Measurements from ENCODE around the gene STAP2.

STAP2 gene

DNA sequence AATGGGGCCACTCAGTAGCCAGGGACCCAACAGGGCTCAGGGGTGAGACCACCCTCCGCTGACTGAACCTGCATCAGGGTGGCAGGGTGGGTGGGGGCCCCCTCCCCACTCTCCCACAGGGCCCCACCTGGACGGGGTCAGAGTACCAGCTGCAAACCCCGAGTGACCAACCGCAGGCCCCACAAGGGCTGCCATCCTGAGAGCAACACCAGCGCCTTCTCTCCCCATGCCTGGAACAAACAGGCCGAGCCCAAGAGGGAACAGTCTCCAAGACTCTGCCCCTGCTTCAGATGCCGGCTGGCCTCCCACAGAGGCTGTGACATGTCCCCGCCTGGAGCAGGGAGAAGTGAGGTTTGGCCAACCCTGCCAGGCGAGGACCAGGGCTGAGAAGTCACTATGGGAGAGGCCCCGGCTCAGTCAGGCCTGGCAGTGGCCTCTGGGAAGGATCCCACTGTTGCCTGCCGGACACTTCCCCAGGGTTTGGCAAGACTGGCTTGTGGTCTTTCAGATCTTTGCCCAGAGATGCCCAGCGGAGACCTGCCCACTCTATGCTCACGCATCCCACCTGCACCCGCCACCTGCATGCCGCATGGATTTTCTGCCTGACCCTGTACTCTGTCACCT, 31.9 kb upstream of the STAP2 start:
- no peak for DNase-seq (ENCODE audit: low read depth)

DNA sequence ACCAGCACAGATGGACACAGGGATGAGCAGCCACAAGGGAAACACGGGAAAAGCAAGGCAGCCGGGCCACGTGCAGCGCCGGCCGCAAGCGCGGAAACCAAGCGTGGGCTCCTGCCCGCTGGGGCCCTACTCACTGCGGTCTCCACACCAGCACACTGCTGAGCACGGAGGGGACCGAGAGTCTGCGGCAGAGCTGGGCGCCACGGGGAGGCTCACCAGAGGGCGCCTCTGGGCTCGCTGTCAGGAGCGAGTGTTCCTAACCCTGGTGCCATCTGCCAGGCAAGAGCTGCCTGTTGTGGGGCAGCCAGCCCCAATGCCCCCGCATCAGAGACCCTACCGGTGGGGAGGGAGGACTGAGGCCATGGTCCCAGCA, 31.2 kb upstream of the STAP2 start:
- DNase-seq (ENCODE audit: low read depth): no peak

- peak; percentile 34 for DNase-seq (ENCODE audit: low read depth)
These were observed 30.7 kb upstream of the STAP2 start for GRCh38 chr19:4369109-4369887.

DNA sequence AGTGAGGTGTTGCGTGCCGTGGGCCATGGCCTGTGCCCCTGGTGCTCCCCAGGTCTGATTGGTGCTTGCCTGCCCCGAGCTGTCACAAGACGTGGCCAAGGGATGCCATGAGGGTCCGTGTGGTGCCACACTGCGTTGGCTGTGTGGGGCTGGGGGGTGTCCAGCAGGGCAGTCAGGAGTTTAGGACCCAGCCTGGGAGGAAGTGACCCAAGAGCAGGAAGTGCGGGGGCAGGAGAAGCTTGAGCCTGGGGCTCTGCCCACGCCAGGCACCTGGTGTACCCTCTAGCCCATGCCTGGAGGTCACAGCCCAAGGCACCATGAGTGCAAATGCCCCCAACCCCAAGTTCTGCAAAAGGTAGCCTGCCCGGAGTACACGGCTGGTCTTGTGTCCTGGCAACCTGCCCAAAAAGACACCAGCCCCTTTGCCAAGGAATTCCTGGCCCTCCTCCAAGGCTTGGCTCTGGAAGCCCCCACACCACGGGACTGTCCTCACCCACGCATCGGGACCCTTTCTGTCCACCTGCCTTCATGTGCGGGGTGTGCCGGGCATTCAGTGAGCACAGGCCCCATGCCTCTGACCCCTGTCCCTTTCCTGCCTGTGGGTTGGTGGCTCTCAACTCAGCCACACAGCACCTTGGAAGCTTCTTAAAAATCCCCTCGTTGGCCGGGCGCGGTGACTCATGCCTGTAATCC, 29.6 kb upstream of the STAP2 start:
- DNase-seq (ENCODE audit: low read depth): peak; percentile 56

DNA sequence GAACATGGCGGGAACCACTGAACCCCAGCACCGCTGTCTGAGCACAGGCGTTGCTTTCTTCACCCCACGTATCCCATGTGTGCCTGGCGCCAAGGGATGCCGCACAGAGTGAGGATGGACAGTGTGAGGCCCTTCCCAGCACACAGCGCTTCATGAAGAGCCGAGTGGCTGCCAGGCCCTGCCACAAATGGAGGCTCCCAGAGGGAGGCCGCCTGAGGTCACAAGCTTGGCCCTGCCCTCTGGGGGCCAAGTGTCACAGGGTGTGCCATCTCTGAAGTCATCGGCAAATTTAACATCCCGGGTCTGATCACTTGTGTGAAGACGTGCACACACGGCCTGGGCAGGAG, 29.1 kb upstream of the STAP2 start:
- DNase-seq (ENCODE audit: low read depth): no peak

DNA sequence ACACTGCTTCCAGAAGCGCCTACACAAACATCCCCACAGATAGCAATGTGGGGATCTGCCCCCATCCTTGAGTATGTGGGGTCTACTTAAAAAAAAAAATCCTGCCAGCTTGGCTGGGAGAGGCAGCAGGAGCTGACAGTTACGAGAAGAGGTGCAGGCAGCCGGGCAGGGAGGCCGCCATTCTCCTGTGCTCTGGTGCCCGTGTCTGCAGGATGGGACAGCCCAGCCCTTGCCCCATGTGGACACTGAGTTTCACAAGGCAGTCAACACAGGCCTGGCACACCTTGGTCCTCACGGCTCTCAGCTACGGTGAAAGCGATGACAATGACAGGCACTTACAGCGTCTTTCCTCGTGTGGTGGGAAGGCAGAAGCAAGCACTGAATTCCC, 28.7 kb upstream of the STAP2 start:
- DNase-seq (ENCODE audit: low read depth): no peak

DNA sequence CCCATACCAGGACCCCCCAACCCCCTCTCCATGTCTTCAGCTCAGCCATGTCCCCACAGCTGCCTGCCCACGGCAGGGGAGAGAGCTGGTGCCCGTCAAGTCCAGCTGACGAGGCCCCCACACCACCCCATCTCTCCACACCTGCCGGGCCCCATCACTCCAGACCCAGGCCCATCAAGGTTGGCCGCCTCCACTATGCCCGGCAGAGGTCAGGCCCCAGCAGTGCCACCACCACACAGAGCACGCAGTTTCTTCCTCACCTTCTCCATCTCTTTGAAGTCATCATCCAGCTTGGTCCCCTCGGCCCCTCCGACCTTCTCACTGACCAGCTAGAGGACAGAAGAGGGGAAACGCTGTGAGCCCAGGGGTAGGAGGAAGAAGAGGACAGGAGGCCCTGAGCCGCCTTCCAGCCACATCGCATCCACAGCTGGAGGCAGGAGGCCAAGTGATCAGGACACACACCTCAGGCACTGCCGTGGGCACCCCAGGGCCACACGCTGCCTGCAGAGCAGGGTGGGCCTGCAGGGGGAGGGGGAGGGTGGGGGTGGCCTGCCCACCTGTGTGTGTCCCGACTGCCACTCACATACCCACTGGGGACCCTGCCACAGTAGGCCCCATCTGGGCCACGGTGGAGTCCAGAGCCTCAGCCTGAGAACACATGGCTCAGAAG, 28.2 kb upstream of the STAP2 start:
- no peak for DNase-seq (ENCODE audit: low read depth)

DNA sequence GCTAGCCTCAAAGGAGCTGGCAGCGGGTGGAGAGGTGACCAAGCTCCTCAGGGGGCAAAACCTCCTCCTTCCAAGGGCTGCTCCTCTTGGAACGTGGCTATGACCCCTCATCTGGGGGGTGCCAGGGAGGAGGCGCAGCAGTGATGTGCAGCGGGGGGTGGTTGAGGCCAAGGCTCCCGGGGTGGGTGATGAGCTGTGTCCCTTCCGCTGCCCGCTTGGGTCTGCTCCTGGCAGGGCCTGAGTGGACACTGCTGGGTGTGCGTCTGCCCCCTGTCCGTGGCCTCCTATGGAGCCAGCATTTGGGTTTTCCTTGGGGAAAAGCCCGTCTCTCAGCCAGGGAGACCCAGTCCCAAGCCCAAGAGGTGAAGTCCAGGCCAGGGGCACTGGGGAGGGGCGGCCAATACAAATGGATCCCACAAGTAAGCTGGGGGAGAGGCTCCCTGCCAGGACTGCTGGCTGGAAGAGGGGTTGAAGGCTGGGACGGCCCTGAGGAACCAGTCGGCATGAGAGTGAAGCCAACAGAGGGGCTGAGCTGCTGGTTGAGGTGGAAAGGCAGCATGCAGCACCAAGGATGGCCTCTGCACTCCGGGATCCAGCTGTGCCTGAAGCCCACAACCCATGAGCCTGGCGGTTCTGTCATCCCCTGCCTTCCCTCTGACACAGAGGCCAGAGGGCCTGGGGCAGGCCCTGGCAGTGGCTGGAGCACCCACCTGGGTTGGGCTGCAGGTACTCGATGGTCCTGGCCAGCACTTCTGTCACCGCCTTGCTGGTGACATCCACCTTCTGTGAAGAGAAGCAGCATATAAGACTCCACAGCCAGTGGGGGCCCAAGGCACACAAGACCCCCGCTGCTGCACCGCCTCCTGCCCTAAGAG, 27.4 kb upstream of the STAP2 start:
- no peak for DNase-seq (ENCODE audit: low read depth)

DNA sequence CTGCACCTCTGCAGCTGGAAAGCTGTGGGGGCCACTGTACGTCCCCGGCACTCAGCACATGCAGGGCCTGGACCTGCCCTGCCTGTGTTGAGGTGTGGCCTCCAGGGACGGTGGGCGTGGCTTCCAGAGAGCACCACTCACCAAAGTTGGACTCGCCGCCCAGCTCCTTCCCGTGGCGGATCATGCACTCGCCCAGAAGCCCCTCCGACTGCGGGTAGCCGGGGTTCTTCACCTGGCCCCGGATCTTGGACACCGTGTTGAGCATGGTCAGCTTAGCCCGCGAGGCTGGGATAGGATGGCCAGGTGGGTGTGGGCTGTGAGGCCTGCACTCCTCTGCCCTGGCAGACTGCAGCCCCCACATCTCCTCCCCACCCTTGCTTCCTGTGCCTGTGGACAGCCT, 26.7 kb upstream of the STAP2 start:
- DNase-seq (ENCODE audit: low read depth): no peak

GRCh38 chr19:4363571-4364304, 25.1 kb upstream of the STAP2 start:
- no peak for DNase-seq (ENCODE audit: low read depth)

- DNase-seq (ENCODE audit: low read depth): no peak
These were observed 24.4 kb upstream of the STAP2 start for GRCh38 chr19:4362831-4363545.

DNA sequence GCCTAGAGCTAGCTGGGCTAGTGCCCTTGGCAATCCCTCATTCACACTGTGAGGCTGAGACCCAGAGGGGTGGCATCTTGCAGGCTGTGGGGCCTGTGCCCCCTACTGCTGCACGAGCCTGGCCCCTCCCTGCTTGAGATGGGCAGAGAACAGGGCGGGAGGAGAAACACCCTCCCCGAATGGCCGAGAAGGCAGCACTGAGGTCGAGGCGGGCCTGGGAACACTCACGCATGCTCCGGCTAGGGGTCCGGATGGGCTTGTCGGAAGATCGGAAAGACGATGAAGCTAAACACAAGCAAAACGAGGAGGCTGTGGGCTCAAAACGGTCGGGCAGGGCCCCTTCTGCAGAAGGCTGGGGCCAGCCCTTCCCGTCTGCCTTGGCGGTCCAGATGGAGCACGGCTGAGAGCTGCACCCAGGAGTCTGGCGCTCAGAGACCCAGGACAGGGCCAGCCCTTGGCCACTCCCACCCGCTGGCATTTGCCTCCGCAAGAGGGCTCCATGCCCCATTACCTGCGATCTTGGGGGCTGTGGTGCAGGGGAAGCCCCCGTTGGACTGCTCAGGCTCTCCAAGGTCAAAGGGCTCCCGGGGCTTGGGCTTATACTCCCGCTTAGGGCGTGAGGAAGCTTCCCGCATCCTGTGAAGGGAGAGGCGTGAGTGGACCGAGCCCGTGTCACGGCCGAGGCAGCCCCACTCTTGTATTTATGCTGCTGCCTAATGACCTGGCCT, 23.6 kb upstream of the STAP2 start:
- no peak for DNase-seq (ENCODE audit: low read depth)

DNA sequence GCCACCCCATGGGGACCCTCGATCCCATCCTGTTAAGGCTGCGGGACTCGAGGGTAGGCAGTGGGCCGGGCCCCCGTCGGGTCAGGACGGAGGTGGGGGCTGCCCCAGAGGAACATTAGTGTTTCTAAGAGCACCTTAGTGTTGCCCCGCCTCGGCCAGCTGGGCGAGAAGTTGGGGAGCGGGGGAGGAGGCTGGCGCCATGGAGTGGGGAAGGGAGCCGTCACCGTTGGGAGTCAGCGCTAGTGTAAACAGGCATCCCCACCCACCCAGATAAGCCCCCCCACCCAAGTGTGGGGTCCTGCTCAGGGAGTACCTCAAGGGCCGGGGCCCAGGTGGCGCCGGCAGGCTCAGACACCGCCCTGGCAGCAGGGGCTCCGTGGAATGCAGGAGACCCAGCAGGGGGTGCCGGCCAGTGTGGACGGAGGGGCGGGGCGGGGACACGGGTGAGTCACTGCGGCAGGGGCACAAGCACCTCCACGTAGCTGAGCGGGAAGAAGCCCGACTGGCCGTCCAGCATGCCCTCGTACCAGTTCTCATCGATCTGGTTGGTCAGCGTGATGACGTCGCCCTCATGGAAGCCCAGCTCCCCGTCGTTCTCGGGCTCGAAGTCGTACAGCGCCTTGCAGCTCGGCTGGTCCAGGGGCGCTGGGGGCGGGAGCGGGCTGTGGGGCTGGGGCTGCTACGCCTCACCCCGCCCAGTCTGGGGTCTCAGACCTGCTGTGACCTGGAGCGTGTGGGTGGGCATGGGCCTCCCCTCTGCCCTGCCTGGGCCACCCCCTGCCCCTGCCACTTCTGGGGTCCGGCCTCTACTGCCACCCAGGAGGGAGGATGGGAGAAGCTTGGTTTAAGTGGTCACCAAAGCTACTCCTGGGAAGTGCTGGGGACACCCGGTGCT, 22.8 kb upstream of the STAP2 start:
- DNase-seq (ENCODE audit: low read depth): no peak

DNA sequence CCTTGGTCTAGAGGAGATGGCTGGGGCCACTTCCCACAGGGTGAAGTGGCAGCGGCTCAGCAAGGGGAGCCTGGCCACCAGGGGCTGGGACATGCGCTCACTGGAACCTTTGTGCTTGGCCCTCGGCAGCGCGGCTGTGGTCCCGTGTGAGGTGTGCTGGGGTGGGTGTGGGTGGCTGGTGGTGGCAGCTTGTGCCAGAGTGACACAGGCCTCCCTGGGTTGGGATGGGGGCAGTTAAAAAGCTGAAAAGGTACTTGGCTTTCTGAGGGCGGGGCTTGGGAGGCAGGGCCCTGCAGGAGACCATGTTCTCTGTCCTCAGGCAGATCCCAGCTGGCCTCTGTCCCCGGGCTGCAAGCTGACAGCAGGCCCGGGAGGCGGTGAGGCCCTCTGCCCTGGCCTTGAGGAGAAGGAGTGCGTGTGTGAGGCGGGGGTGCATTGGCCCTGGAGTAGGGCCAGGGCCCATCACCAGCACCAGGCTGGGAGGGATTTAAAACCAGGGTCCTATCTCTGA, 22.1 kb upstream of the STAP2 start:
- DNase-seq (ENCODE audit: low read depth): no peak

- DNase-seq (ENCODE audit: low read depth): no peak
These were observed 21.5 kb upstream of the STAP2 start for GRCh38 chr19:4360081-4360569.

GRCh38 chr19:4359627-4360000, 21.0 kb upstream of the STAP2 start:
- DNase-seq (ENCODE audit: low read depth): no peak

DNA sequence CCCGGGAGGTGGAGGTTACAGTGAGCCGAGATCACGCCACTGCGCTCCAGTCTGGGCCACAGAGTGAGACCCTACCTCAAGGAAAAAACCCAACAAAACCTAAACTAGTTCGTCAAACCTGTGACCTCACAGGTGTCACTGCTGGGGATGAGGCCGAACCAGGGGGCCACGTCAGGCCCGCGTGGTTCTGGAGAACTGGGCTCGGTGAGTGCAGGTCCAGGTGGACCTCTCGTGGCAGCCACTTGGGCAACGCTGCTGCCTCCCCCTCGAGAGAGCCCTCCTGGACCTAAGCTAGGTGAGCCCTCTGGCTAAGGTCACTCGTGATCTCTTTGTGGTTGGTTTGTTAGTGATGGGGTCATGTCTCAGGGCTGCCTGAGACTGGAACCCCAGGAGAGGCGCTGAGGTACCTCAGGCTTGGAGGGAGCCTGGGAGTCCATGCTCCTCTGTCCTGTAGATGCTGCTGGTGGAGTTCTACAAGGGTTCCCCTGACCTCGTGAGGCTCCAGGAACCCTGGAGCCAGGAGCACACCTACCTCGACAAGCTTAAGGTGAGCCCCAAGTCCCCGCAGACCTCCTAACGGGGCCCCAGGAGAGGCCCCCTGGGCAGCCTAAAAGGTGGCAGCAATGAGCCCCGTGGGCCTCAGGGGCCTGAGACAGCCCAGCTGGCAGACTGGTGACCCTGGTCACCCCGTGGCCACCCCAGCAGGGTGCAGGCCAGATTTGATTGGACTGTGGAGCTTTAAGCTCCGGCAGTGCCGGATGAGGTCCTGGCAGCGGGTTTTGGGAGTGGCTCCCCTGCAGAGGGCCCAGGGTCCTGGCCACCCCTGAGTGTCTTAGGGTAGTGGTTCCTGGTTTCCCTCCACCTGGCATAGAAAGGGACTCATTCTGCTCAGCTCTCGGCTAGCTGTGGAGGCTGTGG, 20.3 kb upstream of the STAP2 start:
- no peak for DNase-seq (ENCODE audit: low read depth)
